ENCODE data around the gene FABP3.

DNA sequence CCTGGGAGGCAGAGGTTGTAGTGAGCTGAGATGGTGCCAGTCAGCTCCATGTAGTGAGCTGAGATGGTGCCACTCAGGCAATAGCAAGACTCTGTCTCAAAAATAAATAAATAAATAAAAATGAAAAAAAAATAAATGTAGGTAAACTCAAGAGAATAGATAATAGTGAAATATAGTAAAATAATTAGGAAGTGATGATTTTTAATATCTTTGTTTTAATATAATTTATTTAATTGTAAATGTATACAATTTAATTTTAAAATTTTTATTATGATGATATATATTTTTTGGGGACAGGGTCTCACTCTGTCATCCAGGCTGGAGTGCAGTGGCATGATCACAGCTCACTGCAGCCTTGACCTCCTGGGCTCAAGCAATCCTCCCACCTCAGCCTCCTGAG, 20.6 kb upstream of the FABP3 start:
- TF ChIP-seq POLR2A (IDR thresholded peaks at IDR 0.05; ENCODE audit: low read depth, low read length) (no peak), SPI1 (IDR thresholded peaks at IDR 0.05; ENCODE audit: low read depth, low read length) (no peak), POLR2AphosphoS5 (IDR thresholded peaks at IDR 0.05; ENCODE audit: low read depth, low read length) (no peak)
